ENCODE results near the gene URM1.
"Not testable (repeated sequence)": the region's sequence is repeated elsewhere in the genome, so short reads cannot be mapped to it uniquely, and the experiment has no call there.

URM1 gene

DNA sequence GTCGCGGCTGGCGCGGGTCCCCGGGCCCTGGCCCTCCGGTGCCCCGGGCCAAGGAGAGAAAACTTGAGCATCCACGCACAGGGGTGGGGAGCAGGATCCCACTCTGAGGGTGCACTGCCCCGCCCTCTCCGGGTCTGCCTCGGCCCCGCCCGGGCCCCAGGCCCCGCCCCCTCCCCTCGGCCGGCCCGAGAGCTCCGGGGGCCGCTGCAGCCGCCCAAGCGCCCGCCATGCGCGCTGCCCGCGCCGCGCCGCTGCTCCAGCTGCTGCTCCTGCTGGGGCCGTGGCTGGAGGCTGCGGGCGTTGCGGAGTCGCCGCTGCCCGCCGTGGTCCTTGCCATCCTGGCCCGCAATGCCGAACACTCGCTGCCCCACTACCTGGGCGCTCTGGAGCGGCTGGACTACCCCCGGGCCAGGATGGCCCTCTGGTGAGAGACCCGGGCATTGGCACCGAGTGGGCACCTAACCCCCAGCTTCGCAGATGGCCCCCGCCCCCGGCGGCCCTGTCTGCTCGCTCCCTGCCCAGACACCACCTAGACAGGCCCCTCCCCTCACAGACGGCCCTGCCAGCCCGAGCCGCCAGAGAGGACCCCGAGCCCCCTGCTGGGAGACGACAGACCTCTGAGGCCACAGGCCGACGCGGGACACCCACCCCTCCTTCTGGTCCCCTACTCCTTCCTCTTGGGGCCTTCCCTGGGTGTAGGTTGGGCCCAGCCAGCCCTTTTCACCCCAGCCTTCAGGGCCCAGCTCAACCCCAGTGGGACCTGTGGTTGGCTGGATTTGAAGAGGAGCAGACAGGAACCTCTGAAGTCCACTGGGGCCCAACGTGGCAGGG is 49.7 kb downstream of the URM1 start, which contains the start of gene CERCAM:
Gene CERCAM, plus strand, starts transcription at position 207 of the 831 bp plus-strand sequence. Its CDS starts 21 bp downstream, at position 228.
- no peaks in the 10 kb centered on the region for H3K9me3 ChIP-seq (ENCODE audit: low read length)
- peak within 1 kb of the TSS; percentile 99 for H3K4me2 ChIP-seq (ENCODE audit: low read length)
- no peaks in the 10 kb centered on the region for H4K20me1 ChIP-seq (ENCODE audit: insufficient read depth, low read length)
- 0 out of 2 replicates have a peak, but pooled peaks cover 3% of the 10 kb centered on the region for H3K27me3 ChIP-seq (ENCODE audit: insufficient read depth, low read length)
- H3K9ac ChIP-seq (ENCODE audit: low read length): peak within 1 kb of the TSS; percentile 80
- no peaks in the 10 kb centered on the region for H3K9me2 ChIP-seq (ENCODE audit: low read depth, low read length)
- peaks cover 36% of the 10 kb centered on the region for H3K4me1 ChIP-seq (ENCODE audit: insufficient read depth, low read length, severe bottlenecking)
- no peak within 1 kb of the TSS for H3K27ac ChIP-seq (ENCODE audit: low read depth, low read length, poor library complexity, severe bottlenecking)
- peak within 1 kb of the TSS; percentile 98 for H2AFZ ChIP-seq (ENCODE audit: low read length)
- no peaks in the 10 kb centered on the region for H3K79me2 ChIP-seq (ENCODE audit: insufficient read depth, low read length)
- H3F3A ChIP-seq (ENCODE audit: insufficient read depth, low read length): no peaks in the 10 kb centered on the region
- H3K4me3 ChIP-seq (ENCODE audit: low read depth, low read length, poor library complexity, severe bottlenecking): peak within 1 kb of the TSS; percentile 97
- no peaks in the 10 kb centered on the region for H3K36me3 ChIP-seq (ENCODE audit: insufficient read depth, low read length)
- no peak for TF ChIP-seq EZH2 (IDR thresholded peaks at IDR 0.05; ENCODE audit: borderline replicate concordance, low read length)
- TF ChIP-seq, protein P1, sequence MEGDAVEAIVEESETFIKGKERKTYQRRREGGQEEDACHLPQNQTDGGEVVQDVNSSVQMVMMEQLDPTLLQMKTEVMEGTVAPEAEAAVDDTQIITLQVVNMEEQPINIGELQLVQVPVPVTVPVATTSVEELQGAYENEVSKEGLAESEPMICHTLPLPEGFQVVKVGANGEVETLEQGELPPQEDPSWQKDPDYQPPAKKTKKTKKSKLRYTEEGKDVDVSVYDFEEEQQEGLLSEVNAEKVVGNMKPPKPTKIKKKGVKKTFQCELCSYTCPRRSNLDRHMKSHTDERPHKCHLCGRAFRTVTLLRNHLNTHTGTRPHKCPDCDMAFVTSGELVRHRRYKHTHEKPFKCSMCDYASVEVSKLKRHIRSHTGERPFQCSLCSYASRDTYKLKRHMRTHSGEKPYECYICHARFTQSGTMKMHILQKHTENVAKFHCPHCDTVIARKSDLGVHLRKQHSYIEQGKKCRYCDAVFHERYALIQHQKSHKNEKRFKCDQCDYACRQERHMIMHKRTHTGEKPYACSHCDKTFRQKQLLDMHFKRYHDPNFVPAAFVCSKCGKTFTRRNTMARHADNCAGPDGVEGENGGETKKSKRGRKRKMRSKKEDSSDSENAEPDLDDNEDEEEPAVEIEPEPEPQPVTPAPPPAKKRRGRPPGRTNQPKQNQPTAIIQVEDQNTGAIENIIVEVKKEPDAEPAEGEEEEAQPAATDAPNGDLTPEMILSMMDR (IDR thresholded peaks at IDR 0.05; ENCODE audit: low read length): no peak

DNA sequence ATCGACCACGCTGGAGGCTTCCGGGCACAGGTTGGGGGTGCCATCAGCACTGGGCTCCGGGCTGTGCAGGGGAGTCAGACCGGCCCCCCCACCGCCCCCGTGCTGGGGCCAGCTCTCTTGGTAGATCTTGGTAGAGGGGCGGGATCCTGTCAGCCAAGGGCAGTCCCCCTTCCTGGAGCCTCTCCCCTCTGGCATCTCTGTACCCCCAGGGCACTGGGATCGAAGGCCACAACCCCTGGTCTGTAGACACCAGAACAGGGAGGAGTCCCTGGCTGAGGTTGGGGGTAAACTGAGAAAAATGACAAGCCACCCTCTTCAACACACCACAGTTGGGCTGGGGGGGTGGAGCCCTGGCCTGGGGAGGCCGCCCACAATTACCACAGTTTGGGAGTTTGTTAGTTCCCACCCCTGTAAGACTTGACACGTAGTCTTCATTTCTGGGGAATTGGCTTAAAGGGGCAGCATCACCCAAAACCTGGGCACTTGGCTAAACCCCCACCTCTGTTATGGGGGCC is 50.4 kb downstream of the URM1 start:
- Histone ChIP-seq H2AFZ (ENCODE audit: low read length) (no peak overlapping the region), H3K4me1 (ENCODE audit: insufficient read depth, low read length, severe bottlenecking) (peaks cover 29% of the 10 kb centered on the region), H3K36me3 (ENCODE audit: insufficient read depth, low read length) (no peaks in the 10 kb centered on the region), H3K9me2 (ENCODE audit: low read depth, low read length) (no peaks in the 10 kb centered on the region), H4K20me1 (ENCODE audit: insufficient read depth, low read length) (no peaks in the 10 kb centered on the region), H3K27ac (ENCODE audit: low read depth, low read length, poor library complexity, severe bottlenecking) (no peak overlapping the region), H3K27me3 (ENCODE audit: insufficient read depth, low read length) (peaks cover 4% of the 10 kb centered on the region; the same call in 1 of the 2 replicates), H3K79me2 (ENCODE audit: insufficient read depth, low read length) (no peaks in the 10 kb centered on the region), H3K9me3 (ENCODE audit: low read length) (no peaks in the 10 kb centered on the region), H3K9ac (ENCODE audit: low read length) (peak overlapping the region; percentile 80; the same call in 1 of the 2 replicates), H3F3A (ENCODE audit: insufficient read depth, low read length) (no peaks in the 10 kb centered on the region), H3K4me2 (ENCODE audit: low read length) (peak overlapping the region; percentile 99), H3K4me3 (ENCODE audit: low read depth, low read length, poor library complexity, severe bottlenecking) (peak overlapping the region; percentile 97)
- no peak for TF ChIP-seq EZH2 (IDR thresholded peaks at IDR 0.05; ENCODE audit: borderline replicate concordance, low read length)
- TF ChIP-seq, protein P1 (IDR thresholded peaks at IDR 0.05; ENCODE audit: low read length): no peak

DNA sequence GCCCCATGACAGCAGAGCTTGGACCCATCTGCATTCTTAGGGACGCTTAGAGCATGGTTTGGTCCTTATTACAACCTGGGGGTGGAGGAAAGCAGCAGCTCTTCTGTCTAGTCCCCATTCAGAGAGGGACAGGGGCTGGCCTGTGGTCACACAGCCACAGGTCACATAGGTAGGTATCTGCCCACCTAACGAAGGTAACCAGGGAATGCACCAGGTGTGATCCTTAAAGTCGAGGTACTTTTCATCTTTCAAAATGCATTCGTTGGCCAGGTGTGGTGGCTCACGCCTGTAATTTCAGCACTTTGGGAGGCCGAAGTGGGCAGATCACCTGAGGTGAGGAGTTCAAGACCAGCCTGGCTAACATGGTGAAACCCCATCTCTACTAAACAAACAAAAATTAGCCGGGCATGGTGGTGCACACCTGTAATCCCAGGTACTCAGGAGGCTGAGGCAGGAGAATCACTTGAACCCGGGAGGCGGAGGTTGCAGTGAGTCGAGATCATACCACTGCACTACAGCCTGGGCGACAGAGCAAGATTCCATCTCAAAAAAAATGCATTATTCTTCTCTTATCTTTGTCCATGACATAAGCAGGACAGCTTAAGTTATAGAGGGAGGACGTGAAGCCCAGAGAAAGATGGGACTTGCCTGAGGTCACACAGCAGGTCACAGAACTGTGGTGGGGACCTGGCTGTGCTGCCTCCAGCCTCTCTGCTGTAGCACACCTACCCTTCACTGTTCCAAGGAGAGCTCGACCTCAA is 51.0 kb downstream of the URM1 start:
- H3K4me1 ChIP-seq (ENCODE audit: insufficient read depth, low read length, severe bottlenecking): peaks cover 23% of the 10 kb centered on the region
- not testable (repeated sequence) for H3K27me3 ChIP-seq (ENCODE audit: insufficient read depth, low read length); H3K27ac ChIP-seq (ENCODE audit: low read depth, low read length, poor library complexity, severe bottlenecking); H3K9ac ChIP-seq (ENCODE audit: low read length); H3K4me3 ChIP-seq (ENCODE audit: low read depth, low read length, poor library complexity, severe bottlenecking); H3F3A ChIP-seq (ENCODE audit: insufficient read depth, low read length); H3K4me2 ChIP-seq (ENCODE audit: low read length); H4K20me1 ChIP-seq (ENCODE audit: insufficient read depth, low read length); H3K79me2 ChIP-seq (ENCODE audit: insufficient read depth, low read length); H2AFZ ChIP-seq (ENCODE audit: low read length); H3K9me2 ChIP-seq (ENCODE audit: low read depth, low read length); H3K9me3 ChIP-seq (ENCODE audit: low read length); H3K36me3 ChIP-seq (ENCODE audit: insufficient read depth, low read length)

All from OCI-LY1 (cell line).